Activated gamma-delta T cell treated with anti-CD3 and anti-CD28 coated beads, Interleukin-2, amount 50 U/mL, for 16 hours (primary cell): Measurements from ENCODE around the gene TBL1X.

Experiments
- DNase-seq: peaks from one replicate; pipeline ENCODE4 v3.0.0-alpha.2; 2020; ENCODE audit warnings: low read depth

TBL1X gene

GRCh38 chrX:9498236-9498635, 33.4 kb downstream of the TBL1X start:
- no peak for DNase-seq

GRCh38 chrX:9500584-9500983, 35.7 kb downstream of the TBL1X start:
- no peak for DNase-seq

- no peak for DNase-seq
Observed at GRCh38 chrX:9501362-9501761, 36.5 kb downstream of the TBL1X start.

- no peak for DNase-seq
Observed at GRCh38 chrX:9503261-9503660, 38.4 kb downstream of the TBL1X start.

- DNase-seq: no peak
Observed at GRCh38 chrX:9510366-9510765, 45.5 kb downstream of the TBL1X start.

GRCh38 chrX:9510980-9511379, 46.1 kb downstream of the TBL1X start:
- DNase-seq: no peak

GRCh38 chrX:9515489-9515888, 50.6 kb downstream of the TBL1X start:
- no peak for DNase-seq

GRCh38 chrX:9515973-9516538, 51.2 kb downstream of the TBL1X start:
- no peak for DNase-seq

GRCh38 chrX:9516635-9517034, 51.8 kb downstream of the TBL1X start:
- no peak for DNase-seq

- DNase-seq: no peak
Observed at GRCh38 chrX:9518051-9518450, 53.2 kb downstream of the TBL1X start.

GRCh38 chrX:9518889-9519288, 54.0 kb downstream of the TBL1X start:
- no peak for DNase-seq

GRCh38 chrX:9519546-9520216, 54.8 kb downstream of the TBL1X start:
- DNase-seq: no peak

GRCh38 chrX:9520217-9520590, 55.3 kb downstream of the TBL1X start:
- no peak for DNase-seq

GRCh38 chrX:9522378-9523155, 57.7 kb downstream of the TBL1X start:
- DNase-seq: no peak

- DNase-seq: no peak
Observed at GRCh38 chrX:9525511-9526248, 60.8 kb downstream of the TBL1X start.

GRCh38 chrX:9526965-9527364, 62.1 kb downstream of the TBL1X start:
- DNase-seq: no peak

GRCh38 chrX:9528498-9528897, 63.6 kb downstream of the TBL1X start:
- no peak for DNase-seq

GRCh38 chrX:9529223-9529622, 64.4 kb downstream of the TBL1X start:
- no peak for DNase-seq

GRCh38 chrX:9530848-9531274, 66.0 kb downstream of the TBL1X start:
- peak; percentile 22 for DNase-seq

GRCh38 chrX:9532349-9532748, 67.5 kb downstream of the TBL1X start:
- DNase-seq: no peak

- DNase-seq: no peak
Observed at GRCh38 chrX:9533611-9534010, 68.8 kb downstream of the TBL1X start.

- no peak for DNase-seq
Observed at GRCh38 chrX:9534686-9535085, 69.8 kb downstream of the TBL1X start.

GRCh38 chrX:9535101-9535500, 70.2 kb downstream of the TBL1X start:
- DNase-seq: no peak
